Activated CD4-positive, alpha-beta T cell treated with anti-CD3 and anti-CD28 coated beads, Interleukin-10, Interleukin-2, amounts not matched to agents 100 ng/mL and 50 ng/mL, durations not matched to agents 16 hours and 8 hours (primary cell): Measurements from ENCODE around the gene RNF151.

Experiments used
- DNase-seq: peaks from one replicate; pipeline ENCODE4 v3.0.0-alpha.2; 2020

RNF151 gene

GRCh38 chr16:1993731-1994131 lies 27.1 kb downstream of the RNF151 start:
- peak; percentile 78 for DNase-seq

GRCh38 chr16:1997494-1998359 lies 31.1 kb downstream of the RNF151 start:
- no peak for DNase-seq

GRCh38 chr16:1998360-1998835 lies 31.7 kb downstream of the RNF151 start:
- DNase-seq = no peak

GRCh38 chr16:1998852-1999801 lies 32.5 kb downstream of the RNF151 start:
- no peak for DNase-seq

- no peak for DNase-seq
These were observed 33.3 kb downstream of the RNF151 start for GRCh38 chr16:1999866-2000514.

GRCh38 chr16:2001035-2001434 lies 34.4 kb downstream of the RNF151 start:
- no peak for DNase-seq

- no peak for DNase-seq
These were observed 35.0 kb downstream of the RNF151 start for GRCh38 chr16:2001456-2002355.

- DNase-seq = no peak
These were observed 36.0 kb downstream of the RNF151 start for GRCh38 chr16:2002406-2003230.

- DNase-seq = no peak
These were observed 36.7 kb downstream of the RNF151 start for GRCh38 chr16:2003231-2003826.

GRCh38 chr16:2003827-2004641 lies 37.4 kb downstream of the RNF151 start:
- DNase-seq = peak; percentile 93

GRCh38 chr16:2004795-2005517 lies 38.3 kb downstream of the RNF151 start:
- no peak for DNase-seq

GRCh38 chr16:2005646-2006045 lies 39.0 kb downstream of the RNF151 start:
- no peak for DNase-seq

GRCh38 chr16:2006317-2006716 lies 39.7 kb downstream of the RNF151 start:
- no peak for DNase-seq

- no peak for DNase-seq
These were observed 40.6 kb downstream of the RNF151 start for GRCh38 chr16:2007081-2007836.

- DNase-seq = peak; percentile 64
These were observed 41.4 kb downstream of the RNF151 start for GRCh38 chr16:2008009-2008526.

GRCh38 chr16:2008631-2009163 lies 42.0 kb downstream of the RNF151 start:
- DNase-seq = peak; percentile 59

GRCh38 chr16:2009164-2009711 lies 42.6 kb downstream of the RNF151 start:
- peak; percentile 23 for DNase-seq
